HG03558 (cell line): ENCODE measurements around the gene NTN4.
"Not testable (repeated sequence)": the region's sequence is repeated elsewhere in the genome, so short reads cannot be mapped to it uniquely, and the experiment has no call there.

Experiments used
- ATAC-seq: cut with Tn5 transposase; IDR thresholded peaks from one replicate; pipeline ENCODE4 v1.9.1; 2021; ENCODE audit warnings: moderate number of reproducible peaks; ENCODE audit not compliant: unreplicated experiment; ENCODE audit errors: extremely low read depth

Gene NTN4

DNA sequence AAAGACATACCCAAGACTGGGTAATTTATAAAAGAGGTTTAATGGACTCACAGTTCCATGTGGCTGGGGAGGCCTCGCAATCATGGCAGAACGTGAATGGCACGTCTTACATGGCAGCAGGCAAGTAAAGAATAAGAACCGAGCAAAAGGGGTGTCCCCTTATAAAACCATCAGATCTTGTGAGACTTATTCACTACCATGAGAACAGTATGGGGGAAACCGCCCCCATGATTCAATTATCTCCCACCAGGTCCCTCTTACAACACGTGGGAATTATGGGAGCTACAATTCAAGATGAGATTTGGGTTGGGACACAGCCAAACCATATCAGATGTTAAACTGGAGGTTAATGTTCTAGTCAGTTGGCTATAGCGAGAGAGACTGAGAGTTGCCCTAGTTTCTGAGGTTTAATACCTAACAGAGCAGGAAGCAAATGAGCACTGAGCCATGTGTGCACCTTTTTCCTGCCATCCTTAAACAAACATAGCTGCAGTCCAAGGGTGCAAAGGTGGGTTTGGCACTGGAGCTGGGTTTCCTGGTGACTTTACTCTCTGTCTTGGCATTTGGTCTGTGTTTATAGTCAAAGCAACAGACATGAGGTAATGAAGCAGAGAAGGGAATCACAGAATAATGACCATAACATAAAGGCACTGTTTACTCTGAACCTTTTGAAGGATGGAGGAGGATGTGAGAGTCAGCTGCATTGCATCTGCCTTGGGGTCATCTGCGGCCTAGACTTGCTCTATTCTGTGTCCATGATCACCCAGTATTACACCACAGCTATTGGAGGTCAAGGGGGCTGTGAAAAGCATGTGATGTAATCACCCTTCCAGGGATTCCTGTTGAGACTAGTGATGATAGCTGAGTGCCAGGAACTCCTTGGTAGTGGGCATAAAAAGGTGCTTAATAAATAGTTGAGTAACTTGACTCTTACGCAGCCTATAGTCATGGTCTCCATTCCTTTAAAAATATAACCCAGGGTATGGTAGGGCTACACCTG, 155.6 kb downstream of the NTN4 start:
- ATAC-seq: no peak

DNA sequence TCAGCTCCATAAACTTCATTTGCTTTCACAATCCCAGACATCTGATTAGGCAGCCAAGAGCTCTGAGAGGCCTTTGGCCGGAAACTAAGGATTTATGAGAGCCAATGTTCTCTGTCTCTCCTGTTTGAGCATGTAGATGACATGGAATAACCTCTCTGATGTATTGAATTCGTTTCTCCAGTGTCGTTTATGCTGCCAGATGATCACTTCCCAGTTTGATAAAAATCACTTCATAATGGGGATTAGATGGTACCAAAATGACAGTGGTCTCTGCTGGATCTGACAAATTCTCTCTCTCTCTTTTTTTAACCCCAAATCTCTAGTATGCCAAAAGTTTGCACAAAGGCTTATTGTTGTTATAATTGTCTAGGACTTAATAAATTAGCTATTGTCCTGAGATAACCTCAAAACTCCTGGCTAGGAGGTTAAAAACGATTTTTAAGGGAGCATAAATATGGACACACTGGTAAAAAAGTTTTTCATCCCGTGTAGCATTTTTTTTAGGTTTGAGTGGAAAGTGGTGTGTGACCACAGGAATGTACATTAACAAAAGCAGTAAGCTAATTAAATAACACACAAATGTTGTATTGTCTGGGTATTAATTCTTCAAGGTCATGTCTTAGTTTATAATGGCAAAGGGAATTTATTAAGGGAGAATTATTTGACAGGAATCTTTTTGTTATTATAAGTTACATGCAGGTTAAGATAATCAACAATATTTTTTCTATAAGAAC, 156.7 kb downstream of the NTN4 start:
- no peak for ATAC-seq

DNA sequence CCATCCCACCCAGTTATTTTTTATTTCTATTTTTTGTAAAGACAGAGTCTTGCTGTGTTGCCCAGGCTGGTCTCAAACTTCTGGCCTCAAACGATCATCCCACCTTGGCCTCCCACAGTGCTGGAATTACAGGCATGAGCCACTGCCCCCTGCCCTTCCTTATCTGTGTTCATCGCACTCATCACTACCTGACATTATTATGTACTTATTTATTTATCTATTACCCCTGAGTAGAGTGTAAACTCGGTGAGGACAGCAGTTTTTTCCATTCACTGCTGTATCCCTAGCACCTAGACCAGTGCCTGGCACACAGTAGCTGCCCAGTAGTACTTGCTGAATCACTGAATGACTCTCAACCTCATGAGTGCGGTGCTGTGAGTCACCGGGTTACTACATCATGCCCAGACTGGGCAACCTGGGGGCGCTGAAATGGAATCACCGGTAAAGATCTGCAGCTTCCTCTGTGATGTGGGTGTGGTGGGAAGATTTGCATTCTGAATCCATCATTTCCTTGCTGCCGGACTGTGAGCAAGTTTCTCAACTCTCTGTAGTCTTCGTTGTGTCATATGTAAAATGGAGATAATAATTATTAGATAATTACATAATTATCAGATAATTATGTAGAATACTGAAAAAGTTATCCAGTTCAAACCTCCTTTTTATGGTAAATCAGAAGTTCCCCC, 157.4 kb downstream of the NTN4 start:
- ATAC-seq: no peak

GRCh38 chr12:95630496-95630895, 160.1 kb downstream of the NTN4 start:
- no peak for ATAC-seq

- ATAC-seq: no peak
Observed at GRCh38 chr12:95629392-95629791, 161.2 kb downstream of the NTN4 start.

DNA sequence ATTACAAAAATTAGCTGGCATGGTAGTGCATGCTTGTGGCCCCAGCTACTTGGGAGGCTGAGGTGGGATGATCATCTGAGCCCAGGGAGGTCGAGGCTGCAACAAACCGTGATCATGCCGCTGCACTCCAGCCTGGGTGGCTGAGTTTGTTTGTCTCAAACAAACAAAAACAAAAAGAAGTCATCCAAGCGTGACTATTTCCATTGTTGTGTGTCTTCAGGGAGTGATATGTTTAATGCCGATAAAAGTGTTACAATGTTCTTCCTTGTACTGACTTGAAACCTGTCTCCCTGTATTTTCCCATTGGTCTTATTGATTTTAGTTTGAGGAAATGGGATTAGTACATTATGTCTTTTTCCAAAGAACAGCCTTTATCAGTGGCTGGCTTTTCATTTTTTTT, 163.7 kb downstream of the NTN4 start:
- ATAC-seq: no peak

DNA sequence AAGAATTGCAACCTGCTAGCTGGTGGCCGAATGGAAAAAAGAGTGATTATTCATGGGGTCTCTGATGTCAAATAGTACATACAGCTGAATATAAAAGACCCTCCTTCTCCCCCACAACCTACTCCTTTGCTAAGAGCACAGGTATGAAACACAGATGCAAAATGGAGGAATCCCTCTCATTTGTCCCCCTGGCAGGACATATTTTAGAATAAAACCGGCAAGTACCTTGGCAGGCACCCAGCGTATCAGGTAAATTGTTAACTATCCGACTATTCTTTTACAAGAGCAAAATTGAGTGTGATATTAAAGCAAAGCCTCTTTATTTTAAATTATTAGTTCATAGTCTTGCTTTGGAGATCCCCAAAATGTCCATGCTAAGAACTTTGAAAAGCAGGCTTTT, 165.6 kb downstream of the NTN4 start:
- ATAC-seq: no peak

DNA sequence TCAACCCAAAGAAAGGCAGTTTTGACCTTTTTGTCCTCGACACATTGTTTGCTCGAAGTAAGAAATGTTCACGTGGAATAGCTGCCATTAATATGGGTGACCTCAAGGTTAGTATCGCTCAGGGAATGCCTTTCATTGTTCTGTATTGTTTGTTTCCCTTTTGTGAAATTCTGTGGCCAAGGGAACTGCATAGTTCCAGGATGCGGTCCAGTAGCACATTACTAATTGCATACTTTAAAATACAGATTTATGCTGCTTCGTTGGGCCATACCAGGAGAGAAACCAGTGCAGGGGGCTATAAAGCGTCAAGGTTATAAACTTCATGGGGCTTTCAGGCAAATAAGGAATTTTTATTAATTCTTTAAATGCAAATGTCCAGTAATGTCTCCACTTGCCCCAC, 166.0 kb downstream of the NTN4 start:
- no peak for ATAC-seq

GRCh38 chr12:95623554-95624170, 166.9 kb downstream of the NTN4 start:
- ATAC-seq: no peak

DNA sequence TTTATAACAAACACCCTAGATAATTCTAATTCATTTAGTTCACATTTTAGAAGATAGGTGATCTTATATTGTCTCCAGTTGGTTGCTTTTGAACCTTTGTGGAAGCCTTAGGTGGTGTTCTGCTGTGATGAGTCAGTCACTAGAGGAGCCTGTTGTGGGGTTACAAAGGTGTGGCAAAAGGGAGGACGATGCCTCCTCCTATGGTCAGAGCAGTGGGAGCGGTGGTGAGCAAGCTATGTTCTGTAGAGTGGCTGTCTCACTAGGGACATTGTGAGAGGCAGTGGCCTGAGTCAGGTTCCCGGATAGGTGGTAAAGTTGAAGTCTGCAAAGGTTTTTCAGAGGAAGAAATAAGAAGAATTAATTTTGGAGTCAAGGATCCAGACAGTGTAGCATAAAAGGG, 167.7 kb downstream of the NTN4 start:
- no peak for ATAC-seq

DNA sequence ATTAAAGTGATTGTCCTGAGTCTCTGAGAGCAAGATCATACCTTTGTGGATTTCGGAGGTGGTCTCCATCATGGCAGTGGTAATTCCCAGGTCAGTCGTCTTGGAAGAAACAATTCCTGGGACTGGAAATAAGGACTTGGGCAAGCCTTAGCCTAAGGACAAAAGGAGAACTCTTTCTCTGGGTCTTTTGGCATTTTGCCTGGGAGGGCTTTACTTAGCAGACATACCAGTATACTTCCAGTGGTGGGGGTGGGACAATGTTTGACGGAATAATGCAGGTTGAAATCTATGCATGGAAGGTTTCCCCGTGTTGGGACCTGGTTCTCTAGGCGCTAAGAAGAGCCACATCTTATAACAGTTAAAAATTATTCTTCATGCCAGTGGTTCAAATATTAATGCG, 168.8 kb downstream of the NTN4 start:
- ATAC-seq: no peak

DNA sequence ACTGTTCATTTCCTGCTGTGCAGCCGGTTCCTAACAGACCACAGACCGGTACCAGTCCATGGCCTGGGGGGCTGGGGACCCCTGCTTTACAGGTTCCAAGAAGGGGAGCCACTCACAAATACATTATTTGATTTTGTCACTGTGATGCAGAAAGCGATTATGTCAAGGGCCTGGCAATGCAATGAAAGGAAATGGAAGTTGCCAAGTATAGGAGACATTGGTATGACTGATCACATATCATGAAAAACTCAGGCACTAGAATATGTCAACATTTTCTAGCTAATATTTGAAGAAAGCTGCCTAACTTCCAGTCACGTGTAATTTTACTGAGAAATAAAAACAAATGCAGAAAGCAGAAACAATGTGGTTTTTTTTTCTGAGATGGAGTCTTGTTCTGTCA, 170.4 kb downstream of the NTN4 start:
- ATAC-seq: no peak

GRCh38 chr12:95616470-95616869, 174.1 kb downstream of the NTN4 start:
- ATAC-seq: not testable (repeated sequence)

- no peak for ATAC-seq
Observed at GRCh38 chr12:95615749-95616148, 174.8 kb downstream of the NTN4 start.

- no peak for ATAC-seq
Observed at GRCh38 chr12:95614390-95614982, 176.1 kb downstream of the NTN4 start.

DNA sequence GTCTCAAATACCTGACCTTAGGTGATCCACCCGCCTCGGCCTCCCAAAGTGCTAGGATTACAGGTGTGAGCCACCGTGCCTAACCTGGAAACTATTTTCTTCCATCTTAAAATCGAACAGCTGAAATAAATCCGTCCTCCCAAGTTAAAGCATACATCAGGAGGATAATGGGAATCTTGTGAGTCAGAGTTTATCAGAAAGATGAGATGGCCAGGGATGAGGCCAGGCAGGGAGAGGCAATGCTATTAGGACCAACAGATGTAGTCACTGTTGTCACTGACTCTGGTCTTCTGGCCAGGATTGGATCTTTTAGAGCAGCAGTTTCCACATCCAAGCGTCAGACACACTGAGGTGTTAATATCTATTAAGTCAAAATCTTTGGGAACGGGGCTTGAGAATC, 177.5 kb downstream of the NTN4 start:
- no peak for ATAC-seq

DNA sequence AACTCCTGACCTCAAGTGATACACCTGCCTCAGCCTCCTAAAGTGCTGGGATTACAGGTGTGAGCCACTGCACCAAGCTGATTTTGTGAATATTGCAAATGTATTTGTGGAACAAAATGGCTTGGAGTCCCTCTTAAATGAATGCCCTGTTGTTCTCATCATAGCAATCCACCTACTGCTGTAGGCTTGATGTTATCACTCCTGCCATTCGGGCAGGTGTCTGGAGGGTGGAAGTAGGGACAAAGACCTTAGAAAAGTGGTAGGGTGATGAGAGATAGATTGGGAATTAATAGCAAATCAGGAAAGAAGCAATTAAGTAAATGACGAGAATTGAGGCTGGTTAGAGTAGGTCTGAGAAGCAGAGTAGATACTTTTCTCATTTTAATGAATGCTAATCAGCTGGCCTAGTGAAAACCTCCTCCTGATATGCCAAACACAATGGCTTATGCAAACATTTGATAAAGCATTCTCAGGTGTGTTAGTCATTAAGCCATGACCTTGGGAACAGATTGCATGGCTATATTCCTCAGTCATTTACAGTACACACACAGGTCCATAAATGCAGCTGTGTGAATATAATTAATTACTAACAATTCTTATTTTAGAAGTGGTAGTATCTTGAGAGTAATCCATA, 178.8 kb downstream of the NTN4 start:
- ATAC-seq: no peak

DNA sequence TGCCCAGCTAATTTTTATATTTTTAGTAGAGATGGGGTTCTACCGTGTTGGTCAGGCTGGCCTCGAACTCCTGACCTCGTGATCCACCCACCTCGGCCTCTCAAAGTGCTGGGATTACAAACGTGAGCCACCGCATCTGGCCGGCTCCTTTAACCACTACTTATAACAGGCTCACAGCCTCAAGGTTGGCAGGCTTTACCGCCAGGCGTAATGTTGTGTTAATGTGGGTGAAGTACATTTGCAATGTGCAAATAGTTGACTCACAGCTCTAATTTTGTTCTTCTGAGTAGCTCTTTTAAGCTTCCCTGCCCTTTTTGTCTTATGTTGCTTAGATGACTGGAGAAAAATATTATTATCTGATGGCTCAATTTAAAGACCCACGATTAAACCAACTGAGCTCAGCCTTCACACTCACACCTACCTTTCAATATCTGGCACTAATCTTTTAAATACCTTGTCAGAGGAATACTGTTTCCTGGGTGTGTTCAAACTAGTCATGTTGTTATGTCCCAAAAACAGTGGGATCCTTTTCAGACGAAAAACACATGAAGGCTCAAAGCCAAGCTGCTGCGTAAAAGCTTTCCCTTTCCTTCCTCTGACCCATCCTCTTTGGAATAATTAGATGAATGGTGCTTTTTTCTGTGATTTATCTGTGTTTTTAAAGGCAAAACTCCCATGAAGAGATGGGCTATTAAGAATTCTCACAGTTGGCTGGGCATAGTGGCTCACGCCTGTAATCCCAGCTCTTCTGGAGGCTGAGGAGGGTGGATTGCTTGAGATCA, 182.1 kb downstream of the NTN4 start:
- no peak for ATAC-seq
